GM13977 (cell line): Measurements from ENCODE around the gene SLIT3.

Source experiments
- DNase-seq: peaks from one replicate; pipeline ENCODE4 v3.0.0; 2012; ENCODE audit warnings: low spot score
- CTCF ChIP-seq: IDR thresholded peaks from 2 replicates; pipeline ENCODE4 v1.5.1; 2012; ENCODE audit warnings: mild to moderate bottlenecking, control low read depth; ENCODE audit not compliant: insufficient read depth; ENCODE audit errors: extremely low read depth, missing control alignments
- in situ Hi-C: fragments of 300-500 bp; cut with MboI; formaldehyde crosslinking; loops from one replicate; pipeline ENCODE4 v1.12.0; 2022; ENCODE audit warnings: low sequenced_read_pairs, low pct_unique_long_range_greater_than_20kb, mixed read lengths, inconsistent platforms; ENCODE audit not compliant: unreplicated experiment

SLIT3 gene

GRCh38 chr5:169127431-169127830 is 173.5 kb downstream of the SLIT3 start:
- no peak for TF ChIP-seq CTCF
- in situ Hi-C loops, result no loop called here
- DNase-seq, result no peak

GRCh38 chr5:169126481-169127021 is 174.4 kb downstream of the SLIT3 start:
- no peak for TF ChIP-seq CTCF
- DNase-seq, result no peak
- in situ Hi-C loops, result no loop called here

GRCh38 chr5:169125571-169125970 is 175.4 kb downstream of the SLIT3 start:
- in situ Hi-C loops, result no loop called here
- no peak for TF ChIP-seq CTCF
- no peak for DNase-seq

- DNase-seq, result no peak
- no peak for TF ChIP-seq CTCF
- in situ Hi-C loops, result no loop called here
Observed at GRCh38 chr5:169122951-169123350, 178.0 kb downstream of the SLIT3 start.

- in situ Hi-C loops, result no loop called here
- DNase-seq, result no peak
- no peak for TF ChIP-seq CTCF
Observed at GRCh38 chr5:169121630-169122420, 179.1 kb downstream of the SLIT3 start.

- in situ Hi-C loops, result no loop called here
- no peak for DNase-seq
- TF ChIP-seq CTCF, result no peak
Observed at GRCh38 chr5:169119288-169120048, 181.5 kb downstream of the SLIT3 start.
